ENCODE measurements around the gene AK9.
"Not testable (repeated sequence)": the region's sequence is repeated elsewhere in the genome, so short reads cannot be mapped to it uniquely, and the experiment has no call there.

AK9 gene

DNA sequence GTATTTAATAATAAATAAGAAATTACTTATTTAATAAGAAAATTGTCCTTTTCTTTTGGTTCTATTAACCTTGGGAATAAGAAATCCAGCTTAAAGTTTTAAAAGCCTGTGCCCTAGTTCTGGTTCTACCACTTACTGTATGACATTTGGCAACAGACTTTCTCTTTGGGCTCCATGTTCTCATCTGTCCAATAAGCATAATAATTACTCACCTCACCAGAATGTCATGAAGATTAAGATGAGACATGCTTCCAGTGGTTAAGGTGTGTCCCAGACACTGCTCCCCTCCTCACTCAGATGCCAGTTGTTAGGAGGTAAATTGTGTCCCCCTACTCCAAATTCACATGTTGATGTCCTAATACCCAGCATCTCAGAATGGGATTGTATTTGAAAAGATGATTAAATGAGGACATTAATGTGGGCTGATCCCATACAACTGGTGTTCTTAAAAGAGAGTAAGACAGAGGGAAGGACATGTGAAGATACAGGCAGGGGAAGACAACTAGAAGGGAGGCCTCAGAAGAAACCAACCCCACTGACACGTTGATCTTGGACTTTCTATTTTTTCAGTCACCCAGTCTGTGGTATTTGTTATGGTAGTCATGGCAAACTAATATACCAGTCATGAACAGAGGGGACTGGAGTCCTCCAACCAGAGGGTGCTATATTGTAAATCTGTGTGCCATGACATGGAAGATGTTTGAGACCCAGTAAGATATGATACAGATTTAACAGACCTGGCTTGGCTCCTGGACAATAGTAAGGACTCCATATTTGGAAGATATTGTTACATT lies 229.1 kb downstream of the AK9 start:
- in situ Hi-C loops (cut with MboI; ENCODE audit: low sequenced_read_pairs) = no loop called here

DNA sequence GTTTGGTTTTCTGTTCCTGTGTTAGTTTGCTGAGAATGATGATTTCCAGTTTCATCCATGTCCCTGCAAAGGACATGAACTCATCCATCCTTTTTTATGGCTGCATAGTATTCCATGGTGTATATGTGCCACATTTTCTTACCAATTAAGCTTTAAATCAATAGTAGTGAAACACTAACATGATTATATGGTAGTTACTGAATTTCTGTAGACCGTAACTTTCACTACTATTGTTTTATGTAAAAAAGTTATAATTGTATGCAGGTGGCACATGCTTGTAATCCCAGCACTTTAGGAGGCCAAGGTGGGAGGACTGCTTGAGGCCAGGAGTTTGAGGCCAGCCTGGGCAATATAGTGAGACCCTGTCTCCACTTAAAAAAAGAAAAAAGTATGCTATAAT lies 229.8 kb downstream of the AK9 start:
- in situ Hi-C loops (cut with MboI; ENCODE audit: low sequenced_read_pairs) = not testable (repeated sequence)

DNA sequence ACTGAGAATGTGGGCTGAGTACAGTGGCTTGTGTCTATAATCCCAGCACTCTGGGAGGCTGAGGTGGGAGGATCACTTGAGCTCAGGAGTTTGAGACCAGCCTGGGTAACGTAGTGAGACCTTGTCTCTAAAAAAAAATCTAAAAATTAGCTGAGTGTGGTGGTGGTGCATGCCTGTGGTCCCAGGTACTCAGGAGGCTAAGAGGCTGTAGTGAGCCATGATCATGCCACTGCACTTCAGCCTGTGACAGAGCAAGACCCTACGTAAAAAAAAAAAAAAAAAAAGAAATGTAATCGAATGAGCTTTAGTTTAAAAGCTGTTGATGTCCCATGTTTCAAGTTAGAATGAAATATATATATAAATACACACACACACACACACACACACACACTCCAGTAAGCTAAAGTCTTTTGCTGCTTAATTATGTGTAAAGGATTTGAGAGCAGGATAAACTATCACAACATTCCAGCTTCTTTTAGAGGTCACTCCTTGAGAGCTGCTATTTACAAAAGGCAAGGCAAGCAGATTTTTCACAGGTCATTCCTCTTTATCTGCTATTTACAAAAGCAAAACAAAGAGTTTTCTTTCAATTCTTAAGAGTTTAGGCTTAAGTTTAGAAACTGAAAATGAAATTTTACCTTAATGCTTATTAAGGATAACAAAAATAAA lies 230.7 kb downstream of the AK9 start:
- in situ Hi-C loops (cut with MboI; ENCODE audit: low sequenced_read_pairs) = no loop called here

DNA sequence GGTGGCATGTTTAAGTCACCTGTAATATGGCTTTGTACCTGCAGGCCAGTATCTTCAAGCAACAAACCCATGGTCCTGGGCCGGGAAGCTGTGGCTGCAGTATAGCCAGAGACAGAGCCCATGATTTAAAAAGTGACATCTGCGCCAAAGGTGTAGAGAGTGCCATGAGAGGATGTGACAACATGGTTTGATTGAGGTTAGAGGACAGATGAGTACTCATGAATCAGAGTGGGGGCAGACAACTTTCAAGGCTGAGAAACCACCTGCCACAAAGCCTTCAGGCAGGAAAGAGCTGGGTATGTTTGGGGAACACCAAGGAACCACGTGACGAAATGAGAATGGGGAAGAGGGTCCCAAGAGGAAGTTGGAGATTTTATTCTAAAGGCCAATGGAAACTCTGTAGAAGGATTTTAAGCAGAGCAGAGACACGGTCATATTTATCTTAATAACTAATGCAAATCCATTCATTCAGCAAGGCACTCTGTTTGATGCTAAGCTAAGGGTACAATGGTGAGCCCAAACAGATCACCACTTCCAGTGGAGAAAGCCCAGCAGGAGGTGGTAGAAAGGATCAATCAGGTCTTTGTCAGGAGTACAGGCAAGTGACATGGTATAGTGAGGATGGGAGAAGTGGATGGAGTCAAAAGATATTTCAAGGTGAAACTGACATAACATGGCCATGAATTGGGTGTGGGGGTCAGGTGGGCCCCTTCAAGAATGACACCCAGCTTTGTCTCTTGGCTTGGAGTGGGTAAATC lies 232.0 kb downstream of the AK9 start:
- in situ Hi-C loops (cut with MboI; ENCODE audit: low sequenced_read_pairs) = no loop called here

DNA sequence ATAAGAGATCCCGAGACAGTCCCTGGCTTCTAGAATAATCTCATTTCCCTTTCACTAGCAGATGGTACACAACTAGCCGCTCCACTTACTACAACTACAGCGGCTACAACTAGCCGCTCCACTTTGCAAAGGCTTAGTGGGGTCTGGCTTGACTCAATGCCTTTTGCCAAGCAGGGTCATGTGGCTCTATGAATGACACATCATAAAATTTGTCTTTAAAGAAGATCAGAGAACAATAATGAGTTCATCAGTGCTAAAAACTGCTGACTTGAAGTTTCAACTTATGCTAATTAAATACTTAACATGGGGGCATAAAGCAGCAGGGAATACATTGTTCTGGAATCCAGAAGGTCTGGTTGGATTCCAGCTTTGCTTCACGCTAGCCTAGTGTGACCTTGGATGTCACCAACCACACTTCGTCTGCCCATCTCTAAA lies 233.4 kb downstream of the AK9 start:
- in situ Hi-C loops (cut with MboI; ENCODE audit: low sequenced_read_pairs) = no loop called here

DNA sequence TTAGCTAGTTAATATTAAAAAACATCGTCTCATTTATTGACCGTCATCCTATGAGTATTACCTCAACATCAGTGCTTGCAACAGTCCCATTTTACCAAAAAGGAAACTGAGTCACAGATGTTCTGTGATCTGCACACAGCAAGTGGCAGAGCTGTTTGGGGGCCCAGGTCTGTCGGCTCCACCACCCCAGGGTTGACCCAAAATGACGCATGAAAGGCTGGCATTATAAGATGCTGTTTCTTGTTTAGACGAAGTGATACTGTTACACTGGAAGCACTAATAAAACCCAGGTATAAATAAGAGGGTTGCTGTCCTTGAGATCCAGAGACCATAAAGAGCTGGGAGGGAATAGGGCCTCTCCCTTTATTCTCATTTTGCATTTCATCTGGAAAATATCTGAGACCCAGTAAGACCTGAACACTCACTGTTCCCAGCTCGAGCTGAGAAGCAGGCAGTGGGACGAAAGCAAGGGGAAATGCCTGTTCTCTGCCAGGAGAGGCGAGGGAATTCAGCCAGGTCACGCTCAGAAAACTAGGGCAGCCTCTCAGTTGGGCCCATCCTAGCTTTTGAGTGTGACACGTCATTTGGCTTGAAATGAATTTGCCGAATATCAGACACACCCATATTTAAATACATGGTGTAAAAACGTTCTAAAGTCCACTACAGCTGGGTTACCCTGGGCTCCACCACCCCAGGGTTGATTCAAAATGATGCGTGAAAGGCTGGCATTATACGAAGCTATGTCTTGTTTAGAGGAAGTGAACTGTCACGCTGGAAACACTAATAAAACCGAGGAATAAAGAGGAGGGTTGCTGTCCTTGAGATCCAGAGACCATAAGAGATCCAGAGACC lies 234.1 kb downstream of the AK9 start:
- in situ Hi-C loops (cut with MboI; ENCODE audit: low sequenced_read_pairs) = no loop called here

DNA sequence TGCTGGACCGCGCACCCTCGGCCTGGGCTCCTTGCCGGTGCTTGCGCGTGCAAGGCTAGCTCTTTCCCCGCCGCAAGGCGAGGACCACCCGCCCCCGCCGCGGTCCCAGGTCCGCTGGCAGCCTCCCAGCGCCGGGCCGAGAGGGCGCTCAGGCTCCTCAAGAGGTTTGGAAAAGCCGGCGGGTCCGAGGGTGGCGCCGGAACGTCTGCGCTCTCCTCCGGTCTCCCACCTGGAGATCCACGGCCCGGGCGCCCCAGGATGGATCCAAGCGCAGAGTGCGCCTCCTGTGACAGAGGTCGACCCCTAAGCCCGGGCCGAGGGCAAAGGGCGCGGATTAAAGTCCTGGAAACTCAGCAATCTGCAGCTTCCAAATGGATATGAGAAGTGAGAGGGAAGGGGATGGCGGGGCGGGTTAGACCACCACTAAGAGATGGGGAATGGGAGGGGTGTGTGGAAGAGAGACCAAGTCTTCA lies 234.9 kb downstream of the AK9 start:
- in situ Hi-C loops (cut with MboI; ENCODE audit: low sequenced_read_pairs) = no loop called here

DNA sequence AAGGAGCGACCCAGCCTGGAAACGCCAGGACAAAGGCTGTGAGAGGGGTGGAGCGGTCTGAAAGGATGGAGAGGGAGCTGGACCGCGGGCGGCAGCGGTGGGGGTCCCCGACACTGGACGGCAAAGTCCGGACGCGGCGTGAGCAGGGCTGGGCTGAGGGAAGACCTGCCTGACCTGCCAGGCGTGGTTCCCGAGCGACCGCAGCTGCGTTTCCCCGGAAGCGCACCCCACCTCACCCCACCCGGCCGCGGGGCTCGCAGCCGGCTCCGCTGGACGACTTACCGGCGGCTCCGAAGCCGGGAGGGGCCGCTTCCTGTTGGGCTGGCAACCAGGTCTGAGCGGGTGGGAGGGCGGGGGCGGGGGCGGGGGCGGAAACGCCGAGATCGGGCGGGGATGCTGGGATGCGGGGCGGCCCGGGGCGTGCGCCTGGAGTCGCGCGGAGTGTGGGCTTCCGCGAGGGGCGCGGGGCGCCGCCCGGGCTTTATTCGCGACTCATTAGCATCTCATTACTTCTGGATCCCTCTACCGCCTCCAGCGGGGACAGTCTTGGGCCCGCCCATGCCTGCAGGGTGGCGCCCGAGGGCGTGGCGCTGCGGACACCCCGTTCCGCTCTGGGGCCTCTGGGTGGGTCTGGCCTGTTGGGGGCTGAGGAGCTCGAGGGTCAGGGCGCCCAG lies 235.4 kb downstream of the AK9 start, which contains the start of gene MICAL1:
Gene MICAL1, minus strand, starts transcription at position 336 of the 674 bp plus-strand sequence. CDS start 1,576 bp downstream, outside the sequence.
- in situ Hi-C loops (cut with MboI; ENCODE audit: low sequenced_read_pairs) = no loop called here

DNA sequence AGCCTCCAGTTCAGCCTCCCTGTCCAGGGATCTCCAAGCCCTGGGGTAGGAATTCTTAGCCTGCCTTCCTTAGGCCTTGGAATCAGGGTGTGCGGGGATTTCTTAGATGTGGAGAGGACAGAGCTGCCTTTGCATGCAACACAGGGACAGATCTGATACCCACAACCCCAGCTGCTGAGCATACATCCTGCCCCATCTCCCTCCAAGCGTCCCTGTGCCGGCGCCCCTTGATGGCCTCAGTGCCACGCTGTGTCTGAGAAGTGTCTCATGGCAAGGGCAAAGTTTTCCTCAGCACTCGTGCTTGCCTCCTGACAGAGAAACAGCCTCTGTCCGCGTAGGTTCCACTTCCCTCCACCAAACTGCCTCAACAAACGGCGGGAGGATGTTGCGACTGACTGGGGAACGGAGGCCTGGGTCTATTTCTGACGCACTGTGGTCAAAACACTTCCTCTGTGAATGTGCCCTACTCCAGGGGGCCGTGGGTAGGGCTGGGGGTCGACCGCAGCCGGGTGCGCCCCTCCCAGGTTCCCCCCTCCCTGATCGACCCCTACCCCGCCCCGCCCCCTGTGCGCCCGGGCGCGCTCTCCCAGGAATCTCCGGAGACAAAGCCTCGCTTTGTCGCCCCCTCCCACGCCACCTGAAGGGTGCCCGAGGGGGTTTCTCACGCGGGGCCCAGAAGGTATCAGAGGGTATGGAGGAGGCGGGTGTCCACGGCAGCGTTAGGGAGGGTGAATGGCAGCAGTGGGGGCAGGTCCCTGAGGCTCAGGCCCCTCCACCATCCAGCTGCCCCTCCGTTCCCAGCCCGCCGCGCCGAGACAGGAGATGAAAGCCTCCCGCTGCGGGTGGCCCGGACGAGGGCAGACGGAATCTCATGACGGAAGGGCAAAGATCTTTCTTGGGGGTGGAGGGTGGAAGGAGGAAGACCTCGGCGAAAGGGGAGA lies 236.2 kb downstream of the AK9 start:
- in situ Hi-C loops (cut with MboI; ENCODE audit: low sequenced_read_pairs) = no loop called here

DNA sequence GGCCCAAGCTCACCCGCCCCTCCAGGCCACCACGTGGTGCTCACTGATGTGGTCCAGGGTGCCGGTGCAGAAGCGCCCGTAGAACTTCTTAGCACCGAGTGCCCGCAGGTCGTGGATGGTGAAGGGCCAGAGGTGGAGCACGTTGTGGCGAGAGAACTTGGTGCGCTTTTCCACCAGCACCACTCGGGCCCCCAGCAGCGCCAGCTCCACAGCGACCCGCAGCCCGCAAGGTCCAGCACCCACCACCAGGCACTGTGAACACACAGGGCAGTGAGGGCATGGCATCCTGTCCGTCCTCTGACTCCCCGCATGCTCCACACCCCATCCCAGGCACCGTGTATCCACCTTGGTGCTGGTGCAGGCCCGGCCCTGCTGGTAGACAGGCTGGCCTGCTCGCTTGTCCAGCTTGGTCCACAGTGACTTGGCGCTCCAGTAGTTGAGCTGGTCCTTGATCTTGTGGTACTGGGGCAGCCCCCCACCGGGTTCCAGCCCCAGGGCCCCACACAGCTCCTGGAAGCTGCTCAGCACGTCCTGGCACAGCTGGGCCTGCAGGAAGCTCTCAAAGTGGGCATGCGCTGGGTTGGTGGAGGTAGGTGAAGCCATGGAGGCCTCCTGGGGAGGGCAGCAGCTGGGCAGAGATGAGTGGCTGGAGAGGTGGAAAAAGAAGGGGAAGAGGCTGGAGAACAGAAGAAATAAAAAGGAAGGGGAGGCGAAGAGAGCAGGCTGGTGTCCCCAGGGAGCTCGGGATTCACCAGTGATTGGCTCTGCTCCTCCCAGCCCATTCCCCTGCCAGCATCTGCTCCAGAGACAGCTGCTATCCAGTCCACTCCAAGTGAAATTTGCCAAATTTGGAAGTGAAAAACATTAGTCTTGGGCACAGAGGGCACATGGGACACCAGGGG lies 237.2 kb downstream of the AK9 start:
- in situ Hi-C loops (cut with MboI; ENCODE audit: low sequenced_read_pairs) = no loop called here

DNA sequence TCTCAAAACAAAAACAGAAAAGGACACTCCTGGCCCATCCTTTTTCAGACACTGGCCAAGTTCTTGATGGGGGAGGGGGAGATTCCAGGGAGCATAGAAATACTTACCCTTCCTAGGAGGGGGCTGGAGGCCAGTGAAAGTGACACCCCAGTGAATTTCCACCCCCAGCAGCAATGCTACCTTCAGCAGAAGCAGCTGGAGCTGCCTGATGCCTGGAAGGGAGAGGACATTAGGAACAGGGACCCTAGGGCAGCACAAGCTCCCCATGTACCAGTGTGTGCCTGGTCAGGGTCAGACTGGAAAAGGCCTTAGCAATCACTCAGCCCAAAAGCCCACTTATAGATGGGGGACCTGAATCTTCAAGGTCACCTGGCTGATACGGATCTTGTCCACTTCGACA lies 237.8 kb downstream of the AK9 start:
- in situ Hi-C loops (cut with MboI; ENCODE audit: low sequenced_read_pairs) = no loop called here

DNA sequence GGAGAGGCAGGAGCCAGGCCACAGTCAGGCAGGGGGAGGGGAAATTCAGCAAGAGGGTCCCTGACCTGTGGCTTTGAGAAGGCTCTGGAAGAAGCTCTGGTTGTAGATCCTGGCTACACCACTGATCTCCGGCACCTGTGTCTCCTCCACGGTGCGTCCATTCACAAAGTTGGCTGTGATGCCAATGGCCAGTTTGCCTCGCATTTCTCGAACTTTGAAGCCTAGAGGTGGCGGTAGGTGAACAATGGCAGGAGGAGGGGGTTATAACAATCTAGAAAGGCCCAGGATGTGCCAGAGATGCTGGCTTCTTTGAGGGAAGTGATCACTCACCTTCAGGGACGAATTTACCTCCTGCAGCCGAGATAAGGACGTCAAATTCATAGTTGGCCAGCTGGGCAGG lies 238.8 kb downstream of the AK9 start:
- in situ Hi-C loops (cut with MboI; ENCODE audit: low sequenced_read_pairs) = no loop called here

DNA sequence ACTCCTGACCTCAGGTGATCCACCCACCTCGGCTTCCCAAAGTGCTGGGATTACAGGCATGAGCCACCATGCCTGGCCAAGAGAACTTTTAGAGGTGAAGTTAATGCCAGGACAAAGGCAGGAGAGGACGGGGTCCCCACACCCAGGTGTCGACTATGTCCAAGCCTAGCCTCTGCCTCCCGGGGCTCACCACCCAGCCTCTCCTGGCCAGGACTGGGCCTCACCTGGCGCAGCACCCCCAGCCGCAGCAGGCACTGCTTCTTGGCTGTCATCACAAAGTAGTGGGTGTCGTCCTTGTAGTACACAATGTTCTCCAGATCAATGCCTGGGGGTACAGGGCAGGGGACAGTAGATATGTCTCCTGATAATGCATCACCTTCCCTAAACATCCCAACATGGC lies 239.6 kb downstream of the AK9 start:
- in situ Hi-C loops (cut with MboI; ENCODE audit: low sequenced_read_pairs) = no loop called here

DNA sequence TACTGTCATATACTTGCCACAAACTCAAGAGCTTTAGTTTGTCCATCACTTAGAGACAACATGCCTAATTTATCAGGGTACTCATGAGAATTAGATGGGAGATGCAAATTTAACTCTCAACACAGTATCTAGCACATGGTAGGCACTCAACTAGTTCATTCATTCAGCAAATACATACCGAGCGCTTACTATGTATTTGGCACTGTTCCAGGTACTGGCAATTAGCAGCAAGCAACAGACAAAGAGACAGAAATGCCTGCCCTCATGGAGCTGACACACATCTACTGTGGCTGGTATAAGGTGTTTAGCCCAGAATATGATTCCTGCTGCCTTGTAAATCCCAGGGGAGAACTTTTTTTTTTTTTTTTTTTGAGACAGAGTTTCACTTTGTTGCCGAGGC lies 240.2 kb downstream of the AK9 start:
- in situ Hi-C loops (cut with MboI; ENCODE audit: low sequenced_read_pairs) = no loop called here

DNA sequence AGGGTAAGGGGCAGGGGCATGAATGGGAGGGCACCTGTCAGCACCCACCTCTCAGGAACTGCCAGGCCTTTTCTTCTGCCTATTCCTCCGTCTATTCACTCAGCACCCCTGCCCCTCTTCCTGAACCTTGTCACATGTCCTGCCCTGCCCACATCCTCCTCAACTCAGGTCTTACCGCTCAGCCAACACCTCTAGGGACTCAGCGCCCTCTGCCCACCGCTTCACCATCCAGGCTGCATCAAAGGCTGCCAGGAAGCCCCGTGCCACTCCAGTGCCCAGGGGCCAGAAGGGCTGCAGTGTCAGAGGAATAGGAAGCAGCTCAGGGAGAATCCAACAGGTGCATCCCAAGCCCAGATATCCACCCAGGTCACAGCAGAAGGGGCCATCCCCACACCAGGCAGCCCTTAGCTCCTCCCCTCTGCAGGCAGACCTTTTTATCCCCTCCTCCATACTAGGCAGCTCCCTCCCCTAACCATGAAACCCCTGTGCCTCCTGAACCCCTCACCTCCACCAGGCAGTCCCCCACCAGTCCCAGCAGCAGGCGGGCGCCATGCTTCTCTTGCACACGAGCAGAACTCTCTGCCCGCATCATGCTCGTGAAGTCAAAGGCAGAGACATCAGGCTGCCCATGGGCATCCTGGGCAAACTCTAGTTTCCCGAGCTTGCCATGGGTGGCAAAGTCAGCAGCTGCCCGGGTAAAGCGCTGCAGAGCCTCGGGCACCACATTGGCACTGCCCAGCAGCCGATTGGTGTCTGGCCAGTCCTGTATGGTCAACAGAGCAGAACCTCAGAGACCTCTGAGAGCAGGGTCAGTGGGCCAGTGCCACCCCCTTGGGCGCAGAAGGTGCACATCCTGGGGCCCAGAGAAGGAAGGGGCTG lies 241.0 kb downstream of the AK9 start:
- in situ Hi-C loops (cut with MboI; ENCODE audit: low sequenced_read_pairs) = no loop called here

DNA sequence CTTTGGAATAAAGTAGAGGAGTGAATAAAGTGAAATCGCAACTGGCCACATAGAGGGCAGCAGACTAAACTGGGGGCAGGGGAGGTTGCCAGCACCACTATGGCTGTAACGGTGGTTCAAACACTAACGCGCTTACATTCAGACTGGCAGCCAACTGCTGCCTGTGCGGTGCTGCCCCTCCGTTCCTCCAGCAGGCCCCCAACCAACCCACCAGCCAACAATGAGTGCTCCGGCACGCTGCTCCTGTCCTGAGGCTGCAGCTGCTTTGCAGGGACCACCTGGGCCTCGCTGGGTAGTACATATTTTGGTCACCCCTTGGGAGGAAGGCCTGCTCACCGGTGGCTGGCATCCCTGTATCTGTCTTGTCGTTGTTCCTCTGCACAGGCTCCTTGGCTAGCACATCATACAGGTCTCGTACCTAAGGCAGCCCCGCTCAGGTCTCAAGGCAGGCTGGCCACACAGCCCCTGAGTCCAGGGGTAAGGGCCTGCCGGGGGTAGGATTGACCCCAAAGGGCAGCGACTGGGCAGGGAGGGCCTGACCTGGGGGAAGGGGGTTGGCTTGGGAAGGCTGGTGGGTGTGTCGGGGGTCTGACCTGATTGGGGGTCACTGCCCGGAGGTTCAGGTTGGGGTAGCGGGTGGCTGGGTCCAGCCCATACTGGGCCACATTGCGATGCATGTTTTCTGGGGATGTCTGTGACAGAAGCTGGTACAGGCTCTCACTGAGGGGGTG lies 241.8 kb downstream of the AK9 start:
- in situ Hi-C loops (cut with MboI; ENCODE audit: low sequenced_read_pairs) = no loop called here

All from hTERT RPE-1 (cell line).